ENCODE measurements around the gene CD300C. TPM values are rescaled to one million over a fixed set of nuclear protein-coding genes. Genes with fewer than 3 reads are reported as not detected.
"Not testable (repeated sequence)": the region's sequence is repeated elsewhere in the genome, so short reads cannot be mapped to it uniquely, and the experiment has no call there.

CD300C gene
- total and polyA plus RNA-seq, 4 donors, result 1.2 to 24.0 (median 10.2) TPM

GRCh38 chr17:74521701-74522201, 24.2 kb downstream of the CD300C start:
- Histone ChIP-seq H3K27ac (ENCODE audit: low read depth in 1 of 2, low read length in 1 of 2) (peak overlapping the region in 1 of 2 donors; percentile 61), H3K27me3 (ENCODE audit: control insufficient read depth in 3 of 3, insufficient read depth in 3 of 3, low read length in 2 of 3) (no peaks in the 10 kb centered on the region), H3K36me3 (ENCODE audit: control insufficient read depth in 4 of 4, insufficient read depth in 4 of 4, low read length in 4 of 4) (no peaks in the 10 kb centered on the region), H3K4me3 (no peak overlapping the region), H3K9ac (ENCODE audit: insufficient read depth in 1 of 2, low read length in 2 of 2) (no peak overlapping the region), H3K4me1 (ENCODE audit: control insufficient read depth in 5 of 5, insufficient read depth in 5 of 5, low read length in 5 of 5) (no peaks in the 10 kb centered on the region), H3K9me3 (ENCODE audit: control insufficient read depth in 4 of 4, insufficient read depth in 3 of 4, low read length in 3 of 4) (peaks cover 0 to 12% (median 0%) of the 10 kb centered on the region in 4 donors)
- peak in 1 of 3 donors; percentile 9 for DNase-seq
- 32 to 57% methylated on average over 9 of the region's 9 CpGs for WGBS, 2 donors
- TF ChIP-seq CTCF (IDR thresholded peaks at IDR 0.05; ENCODE audit: control extremely low read depth, extremely low read depth), result no peak
- no peak for ATAC-seq (ENCODE audit: insufficient read depth, low FRiP score)

GRCh38 chr17:74520790-74521480, 25.0 kb downstream of the CD300C start:
- H3K9me3 ChIP-seq (ENCODE audit: control insufficient read depth in 4 of 4, insufficient read depth in 3 of 4, low read length in 3 of 4), result peaks cover 0 to 16% (median 0%) of the 10 kb centered on the region in 4 donors
- H3K4me1 ChIP-seq (ENCODE audit: control insufficient read depth in 5 of 5, insufficient read depth in 5 of 5, low read length in 5 of 5), result no peaks in the 10 kb centered on the region
- 72 to 78% methylated on average over 21 of the region's 21 CpGs for WGBS, 2 donors
- no peak for TF ChIP-seq CTCF (IDR thresholded peaks at IDR 0.05; ENCODE audit: control extremely low read depth, extremely low read depth)
- no peak overlapping the region for H3K4me3 ChIP-seq
- ATAC-seq (ENCODE audit: insufficient read depth, low FRiP score) (peak; percentile 37), DNase-seq (peak in 1 of 3 donors; percentile 8)
- no peaks in the 10 kb centered on the region for H3K27me3 ChIP-seq (ENCODE audit: control insufficient read depth in 3 of 3, insufficient read depth in 3 of 3, low read length in 2 of 3)
- peak overlapping the region in 1 of 2 donors; percentile 61 for H3K27ac ChIP-seq (ENCODE audit: low read depth in 1 of 2, low read length in 1 of 2)
- no peaks in the 10 kb centered on the region for H3K36me3 ChIP-seq (ENCODE audit: control insufficient read depth in 4 of 4, insufficient read depth in 4 of 4, low read length in 4 of 4)
- H3K9ac ChIP-seq (ENCODE audit: insufficient read depth in 1 of 2, low read length in 2 of 2), result no peak overlapping the region

GRCh38 chr17:74520016-74520434, 25.9 kb downstream of the CD300C start:
- ATAC-seq (ENCODE audit: insufficient read depth, low FRiP score), result no peak
- Histone ChIP-seq H3K4me1 (ENCODE audit: control insufficient read depth in 5 of 5, insufficient read depth in 5 of 5, low read length in 5 of 5) (no peaks in the 10 kb centered on the region), H3K9me3 (ENCODE audit: control insufficient read depth in 4 of 4, insufficient read depth in 3 of 4, low read length in 3 of 4) (peaks cover 0 to 16% (median 0%) of the 10 kb centered on the region in 4 donors), H3K27me3 (ENCODE audit: control insufficient read depth in 3 of 3, insufficient read depth in 3 of 3, low read length in 2 of 3) (no peaks in the 10 kb centered on the region), H3K36me3 (ENCODE audit: control insufficient read depth in 4 of 4, insufficient read depth in 4 of 4, low read length in 4 of 4) (no peaks in the 10 kb centered on the region), H3K27ac (ENCODE audit: low read depth in 1 of 2, low read length in 1 of 2) (peak overlapping the region in 1 of 2 donors; percentile 34), H3K9ac (ENCODE audit: insufficient read depth in 1 of 2, low read length in 2 of 2) (no peak overlapping the region), H3K4me3 (no peak overlapping the region)
- 34 to 53% methylated on average over 3 of the region's 3 CpGs for WGBS, 2 donors
- no peak for TF ChIP-seq CTCF (IDR thresholded peaks at IDR 0.05; ENCODE audit: control extremely low read depth, extremely low read depth)
- no peak for DNase-seq

- H3K4me1 ChIP-seq (ENCODE audit: control insufficient read depth in 5 of 5, insufficient read depth in 5 of 5, low read length in 5 of 5); H3K27me3 ChIP-seq (ENCODE audit: control insufficient read depth in 3 of 3, insufficient read depth in 3 of 3, low read length in 2 of 3); H3K27ac ChIP-seq (ENCODE audit: low read depth in 1 of 2, low read length in 1 of 2); DNase-seq; ATAC-seq (ENCODE audit: insufficient read depth, low FRiP score); H3K36me3 ChIP-seq (ENCODE audit: control insufficient read depth in 4 of 4, insufficient read depth in 4 of 4, low read length in 4 of 4); H3K4me3 ChIP-seq; H3K9ac ChIP-seq (ENCODE audit: insufficient read depth in 1 of 2, low read length in 2 of 2): not testable (repeated sequence)
- H3K9me3 ChIP-seq (ENCODE audit: control insufficient read depth in 4 of 4, insufficient read depth in 3 of 4, low read length in 3 of 4), result peaks cover 0 to 20% (median 0%) of the 10 kb centered on the region in 4 donors
- WGBS, 2 donors, result 85 to 91% methylated on average over 6 of the region's 6 CpGs
Observed at GRCh38 chr17:74518413-74518981, 27.4 kb downstream of the CD300C start.

Data from lung (tissue), 12 donors.